GM12878 (cell line): ENCODE data around the gene SETD1B. TPM values are rescaled to one million over a fixed set of nuclear protein-coding genes. Genes with fewer than 3 reads are reported as not detected.
A peak's percentile ranks its signal among the peaks of the same experiment; 100 is the strongest.
"Not testable (repeated sequence)": the region's sequence is repeated elsewhere in the genome, so short reads cannot be mapped to it uniquely, and the experiment has no call there.

Source experiments
- ATAC-seq: fragments of 200-7000 bp; cut with Tn5 transposase; 3 replicates; pipeline ENCODE4 v1.9.1; 2020; ENCODE audit warnings: mild to moderate bottlenecking, moderate library complexity
- BruUV-seq: library from RNA; stranded (reverse); fragments of 400-500 nt; replicated peaks from 2 replicates; lab custom pipeline; 2021; lab: Mats Ljungman, UMichigan
- CTCF ChIA-PET: fragments of 300-600 bp; sonication (Branson Sonifier 250); formaldehyde crosslinking; extraction: SDS; loops from one replicate; lab custom pipeline; 2021; ENCODE audit warnings: inconsistent platforms; lab: Yijun Ruan, JAX
- POLR2A ChIA-PET: fragments of 350-600 bp; formaldehyde crosslinking; extraction: SDS; loops from one replicate; lab custom pipeline; 2021; ENCODE audit warnings: inconsistent platforms; lab: Charles Lee
- RAD21 ChIA-PET: fragments of 300-600 bp; sonication (Branson Sonifier 250); formaldehyde crosslinking; loops from one replicate; lab custom pipeline; 2023; ENCODE audit warnings: antibody characterized with exemption; ENCODE audit not compliant: unreplicated experiment; lab: Charles Lee
- SMC1A ChIA-PET: fragments of 300-600 bp; sonication (Branson Sonifier 250); formaldehyde crosslinking; loops from one replicate; lab custom pipeline; 2023; ENCODE audit not compliant: unreplicated experiment, uncharacterized antibody; lab: Charles Lee
- DNase-seq: peaks from one replicate; pipeline ENCODE4 v3.0.0-alpha.2; 2011; ENCODE audit warnings: low read depth, low spot score
- FAIRE-seq: peaks from 3 replicates; lab custom pipeline; 2011; peaks lifted over from hg19 to GRCh38; lab: Jason Lieb, UNC
- H2AFZ ChIP-seq: 2 replicates; pipeline ENCODE4 v1.6.0; 2011; ENCODE audit warnings: low read depth, low read length, control low read depth; ENCODE audit not compliant: control insufficient read depth
- H3K27ac ChIP-seq: 2 replicates; pipeline ENCODE4 v1.5.1; 2011; ENCODE audit warnings: control low read depth; ENCODE audit not compliant: control insufficient read depth, insufficient read depth
- H3K27me3 ChIP-seq, 2 experiments: replicated peaks in 1 of 2; 2 replicates each; pipeline versions ENCODE4 v1.6.0 to v1.6.1; 2011; ENCODE audit warnings: low read length in 1 of 2; ENCODE audit not compliant: control insufficient read depth in 2 of 2, insufficient read depth in 2 of 2
- H3K36me3 ChIP-seq, 2 experiments: 2 replicates each; pipeline ENCODE4 v1.5.1; 2011; ENCODE audit warnings: low read length in 1 of 2; ENCODE audit not compliant: control insufficient read depth in 2 of 2, insufficient read depth in 2 of 2
- H3K4me1 ChIP-seq: 2 replicates; pipeline ENCODE4 v1.6.1; 2011; ENCODE audit warnings: mild to moderate bottlenecking, low read length, moderate library complexity, mixed read lengths; ENCODE audit not compliant: control insufficient read depth, insufficient read depth
- H3K4me2 ChIP-seq: 2 replicates; pipeline ENCODE4 v1.6.0; 2011; ENCODE audit warnings: control low read depth; ENCODE audit not compliant: control insufficient read depth, insufficient read depth
- H3K4me3 ChIP-seq: fragments of 200-600 bp; sonication (generic); 2 replicates; pipeline ENCODE4 v1.5.1; 2016
- H3K79me2 ChIP-seq: 2 replicates; pipeline ENCODE4 v1.6.0; 2011; ENCODE audit warnings: low read length; ENCODE audit not compliant: control insufficient read depth, insufficient read depth
- H3K9ac ChIP-seq: 2 replicates; pipeline ENCODE4 v1.8.0; 2011; ENCODE audit warnings: low read length, control low read depth, mixed read lengths; ENCODE audit not compliant: control insufficient read depth, insufficient read depth
- H3K9me3 ChIP-seq: replicated peaks from 3 replicates; pipeline ENCODE4 v1.5.1; 2011; ENCODE audit warnings: mild to moderate bottlenecking, low read length; ENCODE audit not compliant: control insufficient read depth, insufficient read depth
- H4K20me1 ChIP-seq: 2 replicates; pipeline ENCODE4 v1.6.0; 2011; ENCODE audit not compliant: control insufficient read depth, insufficient read depth
- FOS ChIP-seq: IDR thresholded peaks from 3 replicates; pipeline ENCODE4 v1.6.1; 2011; ENCODE audit warnings: borderline replicate concordance; ENCODE audit not compliant: insufficient read length; ENCODE audit errors: extremely low read depth
- HCFC1 ChIP-seq: fragments of 150-350 bp; IDR thresholded peaks from 2 replicates; pipeline ENCODE4 v1.6.1; 2014; ENCODE audit warnings: low read length
- HSF1 ChIP-seq: fragments of 150-350 bp; IDR thresholded peaks from 2 replicates; pipeline ENCODE4 v1.6.1; 2014; ENCODE audit warnings: mild to moderate bottlenecking, low read depth, low read length
- IRF5 ChIP-seq: fragments of 450-650 bp; IDR thresholded peaks from 2 replicates; pipeline ENCODE4 v1.6.1; 2017; ENCODE audit warnings: borderline replicate concordance
- RB1 ChIP-seq: fragments of 450-650 bp; formaldehyde crosslinking; IDR thresholded peaks from 2 replicates; pipeline ENCODE4 v1.6.1; 2017; ENCODE audit warnings: mild to moderate bottlenecking, borderline replicate concordance
- TCF7 ChIP-seq: IDR thresholded peaks from 2 replicates; pipeline ENCODE4 v1.6.1; 2014; ENCODE audit warnings: antibody characterized with exemption, borderline replicate concordance
- USF1 ChIP-seq: IDR thresholded peaks from 2 replicates; pipeline ENCODE4 v1.6.1; 2011; ENCODE audit warnings: borderline replicate concordance, low read depth, mild to moderate bottlenecking, moderate library complexity, mixed read lengths, low read length; ENCODE audit not compliant: insufficient read depth; ENCODE audit errors: extremely low read length
- ZNF592 ChIP-seq: fragments of 450-650 bp; IDR thresholded peaks from 2 replicates; pipeline ENCODE4 v1.6.1; 2017; ENCODE audit warnings: mild to moderate bottlenecking, moderate library complexity
- WGBS: methylation state at CpG from one replicate; pipeline ENCODE4 v1.1.6; 2016; ENCODE audit warnings: low lambda C conversion rate; ENCODE audit not compliant: insufficient replicate concordance, insufficient coverage; ENCODE audit errors: missing lambda C conversion rate; 5-methylcytosine and 5-hydroxymethylcytosine counted together
- in situ Hi-C: fragments of 300-500 bp; cut with MboI; formaldehyde crosslinking; loops from 9 replicates; pipeline ENCODE4 v1.14.3; 2018; ENCODE audit warnings: mixed read lengths
- intact Hi-C: fragments of 100-400 bp; cut with micrococcal nuclease; formaldehyde crosslinking; loops from one replicate; pipeline ENCODE4 v1.14.2; 2022; ENCODE audit not compliant: unreplicated experiment
- polyA plus RNA-seq, 11 experiments: library from polyadenylated mRNA; depleted of rRNA in 4 of 11; unstranded in 6 of 11; stranded (reverse) in 5 of 11; fragments of >200 nt; fragmentation: Nextera tagmentation in 4 of 11; fragmentation: Illumina TruSeq in 1 of 11; extraction: Ambion mirVana in 4 of 11; extraction: Trizol in 1 of 11; gene quantifications; 1 replicate in 1 of 11; 2 replicates in 10 of 11; pipeline versions ENCODE4 v1.2.1 to v1.2.3, GENCODE V29; 2011 to 2016; ENCODE audit warnings: inconsistent platforms in 2 of 11, missing spikeins in 2 of 11, low read depth in 1 of 11
- total RNA-seq, 4 experiments: library from RNA; depleted of rRNA in 3 of 4; stranded (reverse); fragments of >200 nt in 3 of 4; fragmentation: Illumina TruSeq in 1 of 4; extraction: Trizol in 1 of 4; gene quantifications; 2 replicates each; pipeline versions ENCODE4 v1.2.1 to v1.2.3, GENCODE V29; 2013 to 2021

SETD1B gene
- total and polyA plus RNA-seq, 10 of the 15 experiments (the other 5 are each of a cell fraction or from before 2014, with no cell fraction given), result 0.50 to 17.3 (median 1.6) TPM

- SMC1A ChIA-PET, result no interaction called here
- H3K4me3 ChIP-seq, result no peak overlapping the region
- H3K27me3 ChIP-seq, result no peaks in the 10 kb centered on the region
- no peaks in the 10 kb centered on the region for H3K79me2 ChIP-seq
- POLR2A ChIA-PET, result no interaction called here
- in situ Hi-C loops, result no loop called here
- RAD21 ChIA-PET, result no interaction called here
- 100% methylated on average over 3 of the region's 3 CpGs for WGBS
- H4K20me1 ChIP-seq, result no peaks in the 10 kb centered on the region
- no peak overlapping the region for H3K9ac ChIP-seq
- TF ChIP-seq USF1, result no peak
- no peak for TF ChIP-seq HSF1
- no peak for TF ChIP-seq IRF5
- no peak for TF ChIP-seq TCF7
- TF ChIP-seq RB1, result no peak
- TF ChIP-seq ZNF592, result no peak
- no peak for TF ChIP-seq FOS
- TF ChIP-seq HCFC1, result no peak
- TF ChIP-seq, all 136 proteins: peak for 0
- CTCF ChIA-PET, result no interaction called here
- no peak for ATAC-seq
- no peak for FAIRE-seq
- Histone ChIP-seq H3K27ac (no peak overlapping the region), H3K4me2 (no peak overlapping the region), H2AFZ (no peak overlapping the region), H3K9me3 (no peaks in the 10 kb centered on the region), H3K36me3 (peaks cover 0 to 4% of the 10 kb centered on the region in 2 experiments; a peak in 3 of 4 replicates), H3K4me1 (no peaks in the 10 kb centered on the region)
- BruUV-seq, result TSS peak; percentile 40
- intact Hi-C loops, result no loop called here
- DNase-seq, result no peak
These were observed 48.2 kb upstream of the SETD1B start for GRCh38 chr12:121755591-121755990.

GRCh38 chr12:121758536-121758935, 45.3 kb upstream of the SETD1B start:
- H4K20me1 ChIP-seq, in situ Hi-C loops, H3K9me3 ChIP-seq, H3K4me1 ChIP-seq, H3K4me2 ChIP-seq, SMC1A ChIA-PET, H3K27me3 ChIP-seq, BruUV-seq, H3K79me2 ChIP-seq, ATAC-seq, H3K9ac ChIP-seq, H3K4me3 ChIP-seq, DNase-seq, FAIRE-seq, intact Hi-C loops, CTCF ChIA-PET, H3K27ac ChIP-seq, H2AFZ ChIP-seq, H3K36me3 ChIP-seq, RAD21 ChIA-PET: not testable (repeated sequence)
- 99% methylated on average over 21 of the region's 22 CpGs for WGBS
- POLR2A ChIA-PET, result interaction anchor here (0.6 kb wide), 1 partner anchor 71 kb away, joined by 3 read pairs; no protein-coding TSS in a partner anchor
